ENCODE measurements around the gene C2orf78.
A peak's percentile ranks its signal among the peaks of the same experiment; 100 is the strongest.

Gene C2orf78

GRCh38 chr2:73841912-73842738 lies 58.1 kb downstream of the C2orf78 start:
- no peak for DNase-seq

- no peak for DNase-seq
Measured at GRCh38 chr2:73842739-73843019, 58.7 kb downstream of the C2orf78 start.

- no peak for DNase-seq
Measured at GRCh38 chr2:73844087-73844486, 60.1 kb downstream of the C2orf78 start.

GRCh38 chr2:73850009-73850408 lies 66.0 kb downstream of the C2orf78 start:
- DNase-seq: no peak

GRCh38 chr2:73851274-73851673 lies 67.3 kb downstream of the C2orf78 start:
- DNase-seq: peak in 1 of 2 experiments; percentile 41

- DNase-seq: no peak
Measured at GRCh38 chr2:73852020-73852419, 68.0 kb downstream of the C2orf78 start.

GRCh38 chr2:73855526-73855925 lies 71.5 kb downstream of the C2orf78 start:
- DNase-seq: no peak

- no peak for DNase-seq
Measured at GRCh38 chr2:73856214-73856613, 72.2 kb downstream of the C2orf78 start.

GRCh38 chr2:73859721-73860586 lies 76.0 kb downstream of the C2orf78 start:
- DNase-seq: no peak

- DNase-seq: peak; percentile 10 to 25
Measured at GRCh38 chr2:73862987-73863386, 79.0 kb downstream of the C2orf78 start.

All from NCI-H526 (cell line).